HG03378 (cell line): Measurements from ENCODE around the gene RNF121.
A peak's percentile ranks its signal among the peaks of the same experiment; 100 is the strongest.
"Not testable (repeated sequence)": the region's sequence is repeated elsewhere in the genome, so short reads cannot be mapped to it uniquely, and the experiment has no call there.

Experiments used
- ATAC-seq: cut with Tn5 transposase; IDR thresholded peaks from one replicate; pipeline ENCODE4 v1.9.1; 2021; ENCODE audit warnings: mild to moderate bottlenecking, moderate library complexity; ENCODE audit not compliant: unreplicated experiment

RNF121 gene

GRCh38 chr11:71928737-71929443, at the start of gene RNF121:
Gene RNF121, plus strand, starts transcription at chr11:71929046. Its CDS starts 16 bp downstream, at chr11:71929062.
- peak; percentile 64 for ATAC-seq

GRCh38 chr11:71885806-71886205, 43.0 kb upstream of the RNF121 start:
- ATAC-seq = not testable (repeated sequence)

GRCh38 chr11:71888335-71889010, 40.4 kb upstream of the RNF121 start:
- ATAC-seq = not testable (repeated sequence)

GRCh38 chr11:71889181-71889872, 39.5 kb upstream of the RNF121 start:
- ATAC-seq = not testable (repeated sequence)

GRCh38 chr11:71895961-71896360, 32.9 kb upstream of the RNF121 start:
- ATAC-seq = no peak

- not testable (repeated sequence) for ATAC-seq
Measured at GRCh38 chr11:71901137-71901536, 27.7 kb upstream of the RNF121 start.

- ATAC-seq = no peak
Measured at GRCh38 chr11:71908218-71908617, 20.6 kb upstream of the RNF121 start.

- not testable (repeated sequence) for ATAC-seq
Measured at GRCh38 chr11:71910775-71911174, 18.1 kb upstream of the RNF121 start.

GRCh38 chr11:71911321-71911985, 17.4 kb upstream of the RNF121 start:
- not testable (repeated sequence) for ATAC-seq

- not testable (repeated sequence) for ATAC-seq
Measured at GRCh38 chr11:71911986-71912340, 16.9 kb upstream of the RNF121 start.

GRCh38 chr11:71913756-71914526, 14.9 kb upstream of the RNF121 start:
- ATAC-seq = no peak

- no peak for ATAC-seq
Measured at GRCh38 chr11:71914617-71915189, 14.1 kb upstream of the RNF121 start.

GRCh38 chr11:71917646-71918140, 11.2 kb upstream of the RNF121 start:
- ATAC-seq = no peak

GRCh38 chr11:71927820-71928736, 768 bp upstream of the RNF121 start, which contains the start of gene XNDC1N:
Gene XNDC1N, minus strand, starts transcription at chr11:71928594. Its CDS starts 5,241 bp downstream, at chr11:71923353.
- ATAC-seq = peak; percentile 63

- ATAC-seq = no peak
Measured at GRCh38 chr11:71929491-71929890, 645 bp downstream of the RNF121 start.

- ATAC-seq = no peak
Measured at GRCh38 chr11:71930556-71931244, 1.9 kb downstream of the RNF121 start.

GRCh38 chr11:71931245-71931602, 2.4 kb downstream of the RNF121 start:
- no peak for ATAC-seq
